ENCODE data around the gene ZBTB38.

DNA sequence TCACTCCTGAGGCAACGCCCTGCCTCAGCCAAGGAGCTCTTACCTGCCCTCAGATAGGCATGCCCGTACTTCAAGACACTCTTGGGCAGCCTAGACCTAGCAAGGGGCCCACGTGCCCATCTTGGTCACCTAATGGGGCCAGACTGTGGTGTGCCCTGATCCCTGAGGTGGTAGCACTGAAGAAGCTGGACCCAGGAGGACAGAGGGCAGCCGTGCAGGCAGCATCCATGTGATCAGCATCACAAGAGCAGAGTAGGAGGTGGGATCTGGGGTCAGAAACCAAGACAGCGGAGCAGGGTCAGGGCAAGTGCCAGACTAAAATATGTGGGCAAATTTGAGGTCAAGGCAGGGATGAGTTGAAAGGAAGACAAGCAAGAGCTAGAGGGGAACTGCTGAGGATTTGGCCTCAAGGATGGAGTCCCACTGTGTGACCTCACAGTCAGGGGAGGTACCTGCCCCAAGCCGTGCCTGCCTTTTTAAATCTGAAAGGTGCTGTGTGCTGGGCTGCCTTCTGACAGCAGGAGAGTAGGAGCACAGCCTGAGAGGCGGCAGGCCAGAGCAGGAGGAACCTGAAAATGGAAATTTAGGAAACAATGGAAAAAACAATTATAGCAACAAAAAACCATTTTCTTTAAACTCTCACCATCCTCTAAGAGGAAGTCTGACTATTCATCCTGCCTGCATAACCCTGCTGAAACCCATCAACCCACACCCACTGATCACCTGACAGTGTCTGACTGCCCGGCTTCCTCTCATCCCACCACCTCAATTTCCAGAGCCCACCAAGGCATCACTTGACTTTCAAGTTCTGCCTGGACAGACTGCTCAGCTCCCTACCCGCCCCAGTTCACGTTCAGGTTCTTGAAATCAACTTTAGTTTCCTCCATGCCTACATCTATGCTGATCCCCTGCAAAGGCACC, 7.3 kb downstream of the ZBTB38 start:
- TF ChIP-seq, protein P1, sequence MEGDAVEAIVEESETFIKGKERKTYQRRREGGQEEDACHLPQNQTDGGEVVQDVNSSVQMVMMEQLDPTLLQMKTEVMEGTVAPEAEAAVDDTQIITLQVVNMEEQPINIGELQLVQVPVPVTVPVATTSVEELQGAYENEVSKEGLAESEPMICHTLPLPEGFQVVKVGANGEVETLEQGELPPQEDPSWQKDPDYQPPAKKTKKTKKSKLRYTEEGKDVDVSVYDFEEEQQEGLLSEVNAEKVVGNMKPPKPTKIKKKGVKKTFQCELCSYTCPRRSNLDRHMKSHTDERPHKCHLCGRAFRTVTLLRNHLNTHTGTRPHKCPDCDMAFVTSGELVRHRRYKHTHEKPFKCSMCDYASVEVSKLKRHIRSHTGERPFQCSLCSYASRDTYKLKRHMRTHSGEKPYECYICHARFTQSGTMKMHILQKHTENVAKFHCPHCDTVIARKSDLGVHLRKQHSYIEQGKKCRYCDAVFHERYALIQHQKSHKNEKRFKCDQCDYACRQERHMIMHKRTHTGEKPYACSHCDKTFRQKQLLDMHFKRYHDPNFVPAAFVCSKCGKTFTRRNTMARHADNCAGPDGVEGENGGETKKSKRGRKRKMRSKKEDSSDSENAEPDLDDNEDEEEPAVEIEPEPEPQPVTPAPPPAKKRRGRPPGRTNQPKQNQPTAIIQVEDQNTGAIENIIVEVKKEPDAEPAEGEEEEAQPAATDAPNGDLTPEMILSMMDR (IDR thresholded peaks at IDR 0.05; ENCODE audit: borderline replicate concordance, extremely low read depth, low read length, poor library complexity, severe bottlenecking), result no peak
- TF ChIP-seq EZH2 (IDR thresholded peaks at IDR 0.05; ENCODE audit: borderline replicate concordance, low read depth, low read length, severe bottlenecking), result no peak
